Skeletal muscle tissue (tissue), 4 donors: ENCODE measurements around the gene YARS2. TPM values are rescaled to one million over a fixed set of nuclear protein-coding genes. Genes with fewer than 3 reads are reported as not detected.
A peak's percentile ranks its signal among the peaks of the same experiment; 100 is the strongest.

Experiments used
- H3K27ac ChIP-seq: one replicate; pipeline ENCODE4 v1.7.0; 2013; ENCODE audit warnings: mild to moderate bottlenecking, low read depth, low read length, inconsistent platforms
- H3K27me3 ChIP-seq, 3 donors: one replicate each; pipeline ENCODE4 v1.7.0; 2013; ENCODE audit warnings: low read length in 3 of 3; ENCODE audit not compliant: control insufficient read depth in 3 of 3, insufficient read depth in 3 of 3
- H3K36me3 ChIP-seq, 3 donors: one replicate each; pipeline ENCODE4 v1.7.0; 2013; ENCODE audit warnings: low read length in 3 of 3; ENCODE audit not compliant: control insufficient read depth in 3 of 3, insufficient read depth in 3 of 3
- H3K4me1 ChIP-seq, 3 donors: one replicate each; pipeline ENCODE4 v1.7.0; 2013; ENCODE audit warnings: low read length in 3 of 3, mild to moderate bottlenecking in 3 of 3; ENCODE audit not compliant: control insufficient read depth in 3 of 3, insufficient read depth in 3 of 3
- H3K4me3 ChIP-seq, 3 donors: one replicate each; pipeline ENCODE4 v1.7.0; 2013; ENCODE audit warnings: low read length in 3 of 3
- H3K9ac ChIP-seq, 3 donors: one replicate each; pipeline ENCODE4 v1.7.0; 2013; ENCODE audit warnings: low read length in 3 of 3, mild to moderate bottlenecking in 3 of 3, moderate library complexity in 2 of 3, low read depth in 1 of 3
- H3K9me3 ChIP-seq, 3 donors: one replicate each; pipeline ENCODE4 v1.7.0; 2013; ENCODE audit warnings: low read length in 3 of 3; ENCODE audit not compliant: control insufficient read depth in 3 of 3
- total RNA-seq: library from RNA; depleted of rRNA; stranded (reverse); fragments of >200 nt; gene quantifications from one replicate; pipeline ENCODE4 v1.2.3, GENCODE V29; 2014
- donor health status: Osteomylitis.

YARS2 gene
- total RNA-seq: 31.3 TPM

DNA sequence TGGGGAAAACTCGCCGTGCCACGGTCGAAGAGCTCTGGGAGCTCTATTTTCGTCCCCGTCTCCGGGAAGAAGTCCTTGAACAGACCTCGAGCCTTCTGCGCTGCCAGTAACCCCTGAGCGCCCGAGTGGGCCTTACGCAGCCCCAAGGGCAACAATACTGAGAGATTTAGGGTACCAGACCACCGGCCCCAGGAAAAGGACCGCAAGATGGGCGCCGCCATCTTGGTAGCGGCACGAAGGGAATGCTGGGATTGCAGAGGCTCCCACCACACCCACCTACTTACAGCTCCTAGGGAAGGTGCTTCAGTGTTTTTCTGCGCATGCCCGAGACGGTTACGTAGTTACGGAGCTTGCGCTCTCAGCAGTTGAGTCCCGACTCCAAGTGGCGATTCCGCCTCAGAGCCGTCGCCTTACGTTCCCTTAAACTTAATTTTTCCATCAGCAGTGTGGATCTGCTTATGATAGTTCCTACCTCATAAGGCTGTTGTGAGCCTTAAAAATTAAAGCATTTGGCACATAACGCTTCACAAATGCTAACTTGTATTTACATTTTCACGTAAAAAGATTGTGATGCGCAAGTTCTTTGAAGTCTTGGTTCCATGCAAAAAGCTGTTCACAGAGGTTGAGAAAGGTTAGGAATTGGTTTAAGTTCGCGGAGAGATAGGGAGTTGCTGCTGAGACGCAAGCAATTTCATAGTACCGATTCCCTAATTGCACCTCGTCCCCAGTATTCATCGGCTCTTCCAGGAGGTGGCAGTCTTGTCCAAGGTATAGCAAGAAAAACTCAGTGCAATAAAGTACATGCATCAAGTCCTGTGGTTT is at the start of gene YARS2:
Gene YARS2, minus strand, starts transcription at position 244 of the 822 bp plus-strand sequence. Its CDS starts 23 bp downstream, at position 221.
- Histone ChIP-seq H3K4me1 (peaks cover 14 to 19% (median 17%) of the 10 kb centered on the region in 3 donors), H3K9me3 (no peaks in the 10 kb centered on the region), H3K27me3 (peaks cover 0 to 2% (median 0%) of the 10 kb centered on the region in 3 donors), H3K9ac (peak within 1 kb of the TSS; percentile 88 to 95 (median 92)), H3K4me3 (peak within 1 kb of the TSS; percentile 90 to 98 (median 91)), H3K27ac (peak within 1 kb of the TSS; percentile 76), H3K36me3 (peaks cover 13 to 24% (median 15%) of the 10 kb centered on the region in 3 donors)

DNA sequence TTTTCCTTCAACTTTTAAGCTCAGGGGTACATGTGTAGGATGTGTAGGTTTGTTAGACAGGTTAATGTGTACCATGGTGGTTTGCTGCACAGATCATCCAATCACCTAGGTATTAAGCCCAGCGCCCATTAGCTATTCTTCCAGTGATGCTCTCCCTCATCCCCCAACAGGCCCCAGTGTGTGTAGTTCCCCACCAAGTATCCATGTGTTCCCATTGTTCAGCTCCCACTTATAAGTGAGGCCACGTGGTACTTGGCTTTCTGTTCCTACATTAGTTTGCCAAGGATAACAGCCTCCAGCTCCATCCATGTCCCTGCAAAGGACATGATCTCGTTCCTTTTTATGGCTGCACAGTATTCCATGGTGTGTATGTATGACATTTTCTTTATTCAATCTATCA is 48.6 kb upstream of the YARS2 start:
- Histone ChIP-seq H3K9ac (no peak overlapping the region), H3K9me3 (no peaks in the 10 kb centered on the region), H3K4me1 (no peaks in the 10 kb centered on the region), H3K36me3 (no peaks in the 10 kb centered on the region), H3K27ac (no peak overlapping the region), H3K4me3 (no peak overlapping the region), H3K27me3 (no peaks in the 10 kb centered on the region)

DNA sequence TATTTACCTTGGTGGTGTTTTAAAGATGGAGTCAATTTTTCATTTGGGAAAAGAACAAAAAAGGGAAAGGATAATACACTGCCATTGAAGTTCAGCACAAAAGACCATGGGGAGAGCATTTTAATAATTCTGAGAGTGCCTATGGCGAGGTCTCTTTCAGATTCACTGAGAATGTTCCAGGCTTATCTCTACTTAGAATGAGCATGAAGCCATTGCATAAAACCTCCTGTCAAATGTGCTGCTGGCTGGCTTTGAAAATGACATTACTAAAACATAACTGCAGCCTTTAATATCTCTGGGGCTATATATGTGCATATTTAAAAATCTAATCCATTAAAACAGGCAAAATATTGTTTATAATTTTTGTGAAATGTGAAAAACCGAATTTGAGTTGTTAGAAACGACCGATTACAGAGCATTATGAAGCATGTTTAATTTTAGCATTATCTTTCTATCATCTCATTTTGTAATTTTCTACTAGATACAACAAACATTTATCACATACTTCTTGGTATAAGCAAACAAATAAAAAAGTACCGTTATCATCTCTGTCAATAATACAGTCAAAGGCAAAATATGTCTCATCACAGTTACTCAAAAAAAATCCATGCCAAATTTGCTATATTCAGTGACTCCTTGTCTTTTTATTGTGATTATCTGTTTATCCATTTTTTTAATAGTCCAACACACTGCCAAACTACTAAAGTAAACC is 45.7 kb upstream of the YARS2 start:
- H3K9me3 ChIP-seq: no peaks in the 10 kb centered on the region
- H3K27ac ChIP-seq: no peak overlapping the region
- no peak overlapping the region for H3K4me3 ChIP-seq
- H3K27me3 ChIP-seq: no peaks in the 10 kb centered on the region
- H3K9ac ChIP-seq: no peak overlapping the region
- no peaks in the 10 kb centered on the region for H3K36me3 ChIP-seq
- no peaks in the 10 kb centered on the region for H3K4me1 ChIP-seq

DNA sequence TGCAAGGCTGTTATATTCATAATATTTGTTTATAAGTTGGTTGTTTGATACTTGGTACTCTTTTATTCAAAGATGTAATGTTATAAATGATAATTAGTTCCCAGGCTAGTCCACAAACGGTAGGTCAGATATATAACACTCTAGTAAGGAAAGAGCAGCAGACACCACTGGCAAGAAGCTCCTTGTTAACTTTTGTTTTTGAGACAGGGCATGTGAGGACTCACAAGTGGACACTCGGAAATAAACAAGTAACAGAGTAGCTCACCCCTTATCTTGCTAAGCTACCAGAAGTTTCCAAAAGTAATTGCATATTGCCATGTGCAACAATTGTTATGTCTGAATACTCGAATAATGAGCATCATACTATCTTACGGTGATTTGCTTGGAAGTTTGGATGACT is 38.6 kb upstream of the YARS2 start:
- Histone ChIP-seq H3K4me3 (no peak overlapping the region), H3K9me3 (no peaks in the 10 kb centered on the region), H3K27ac (no peak overlapping the region), H3K9ac (no peak overlapping the region), H3K27me3 (no peaks in the 10 kb centered on the region), H3K36me3 (no peaks in the 10 kb centered on the region), H3K4me1 (no peaks in the 10 kb centered on the region)

DNA sequence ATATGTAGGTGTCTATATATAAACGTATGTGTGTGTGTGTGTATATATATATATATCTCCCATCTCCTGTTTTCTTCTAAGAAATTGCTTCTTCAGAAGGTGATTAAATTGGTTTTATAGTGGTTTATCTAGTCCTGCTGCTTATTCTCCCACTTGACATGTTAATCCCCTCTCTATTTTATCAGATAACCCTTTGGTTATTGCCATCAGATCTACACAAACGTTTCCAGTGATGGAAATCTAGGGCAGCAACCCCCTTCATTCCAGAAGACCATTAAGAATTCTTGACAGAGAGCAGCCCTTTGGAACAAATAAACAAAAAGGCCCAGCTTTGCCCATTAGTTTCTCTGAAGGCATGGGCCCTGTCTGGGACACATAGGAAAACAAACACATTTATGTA is 34.2 kb upstream of the YARS2 start:
- Histone ChIP-seq H3K9ac (no peak overlapping the region), H3K36me3 (no peaks in the 10 kb centered on the region), H3K9me3 (no peaks in the 10 kb centered on the region), H3K4me3 (no peak overlapping the region), H3K4me1 (no peaks in the 10 kb centered on the region), H3K27ac (no peak overlapping the region), H3K27me3 (no peaks in the 10 kb centered on the region)

DNA sequence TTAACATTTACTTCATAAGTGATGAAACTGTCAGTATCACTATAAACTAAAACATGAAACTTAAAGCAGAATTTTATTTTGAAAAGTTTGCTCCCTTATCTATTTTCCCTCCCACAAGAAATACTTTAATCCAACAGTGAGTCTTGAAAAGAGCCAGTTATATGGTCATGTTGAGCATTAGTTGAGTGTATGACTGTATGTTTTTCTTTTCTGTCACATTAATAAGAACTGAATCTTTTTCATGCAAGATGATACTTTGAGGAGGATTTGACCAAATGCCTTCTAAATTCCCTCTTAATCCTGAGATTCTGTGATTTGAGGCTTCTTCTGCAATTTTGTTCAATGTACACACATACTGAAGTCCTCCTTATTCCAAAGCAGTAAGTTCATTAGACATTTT is 33.7 kb upstream of the YARS2 start:
- H3K4me1 ChIP-seq: no peaks in the 10 kb centered on the region
- no peaks in the 10 kb centered on the region for H3K9me3 ChIP-seq
- H3K27me3 ChIP-seq: no peaks in the 10 kb centered on the region
- H3K9ac ChIP-seq: no peak overlapping the region
- H3K4me3 ChIP-seq: no peak overlapping the region
- no peak overlapping the region for H3K27ac ChIP-seq
- no peaks in the 10 kb centered on the region for H3K36me3 ChIP-seq

DNA sequence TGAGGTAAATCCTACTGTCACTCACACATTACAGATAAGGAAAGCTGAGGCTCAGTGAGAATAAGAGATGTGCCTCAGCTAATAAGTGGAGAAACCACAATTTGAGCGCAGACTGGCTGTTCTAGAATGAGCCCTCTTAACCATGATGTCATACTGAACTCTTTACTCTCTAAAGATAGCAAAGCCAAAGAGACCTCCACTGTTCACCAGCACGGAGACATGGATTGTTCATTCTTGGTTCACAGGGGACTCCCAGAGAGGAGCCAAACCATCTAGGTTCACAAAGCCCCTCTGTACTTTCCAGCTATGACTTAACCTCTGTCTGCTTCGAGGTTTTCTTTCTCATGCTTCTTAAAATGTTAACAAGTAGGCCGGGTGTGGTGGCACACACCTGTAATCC is 32.7 kb upstream of the YARS2 start:
- H3K36me3 ChIP-seq: no peaks in the 10 kb centered on the region
- H3K27me3 ChIP-seq: no peaks in the 10 kb centered on the region
- H3K9me3 ChIP-seq: no peaks in the 10 kb centered on the region
- H3K4me1 ChIP-seq: no peaks in the 10 kb centered on the region
- no peak overlapping the region for H3K4me3 ChIP-seq
- no peak overlapping the region for H3K9ac ChIP-seq
- H3K27ac ChIP-seq: no peak overlapping the region

DNA sequence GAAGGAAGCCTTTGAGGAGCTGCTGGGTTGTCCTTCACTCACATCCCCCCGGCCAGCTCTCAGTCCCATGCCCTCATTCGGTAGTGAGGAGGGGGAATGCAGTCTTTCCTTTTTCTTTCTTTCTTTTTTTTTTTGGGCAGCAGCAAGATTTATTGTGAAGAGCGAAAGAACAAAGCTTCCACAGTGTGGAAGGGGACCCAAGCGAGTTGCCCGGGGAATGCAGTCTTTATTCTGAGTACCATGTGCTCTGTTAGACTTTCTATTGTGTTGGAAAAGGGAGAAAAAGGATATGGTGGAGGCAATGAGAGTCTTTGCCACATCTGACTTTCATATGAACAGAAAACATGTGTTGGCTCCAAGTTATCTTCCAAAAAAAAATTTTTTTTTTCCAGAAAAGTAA is 29.9 kb upstream of the YARS2 start:
- H3K9me3 ChIP-seq: no peaks in the 10 kb centered on the region
- H3K27ac ChIP-seq: no peak overlapping the region
- no peak overlapping the region for H3K9ac ChIP-seq
- H3K36me3 ChIP-seq: no peaks in the 10 kb centered on the region
- no peak overlapping the region for H3K4me3 ChIP-seq
- peaks cover 0 to 2% (median 0%) of the 10 kb centered on the region in 3 donors for H3K27me3 ChIP-seq
- H3K4me1 ChIP-seq: no peaks in the 10 kb centered on the region

DNA sequence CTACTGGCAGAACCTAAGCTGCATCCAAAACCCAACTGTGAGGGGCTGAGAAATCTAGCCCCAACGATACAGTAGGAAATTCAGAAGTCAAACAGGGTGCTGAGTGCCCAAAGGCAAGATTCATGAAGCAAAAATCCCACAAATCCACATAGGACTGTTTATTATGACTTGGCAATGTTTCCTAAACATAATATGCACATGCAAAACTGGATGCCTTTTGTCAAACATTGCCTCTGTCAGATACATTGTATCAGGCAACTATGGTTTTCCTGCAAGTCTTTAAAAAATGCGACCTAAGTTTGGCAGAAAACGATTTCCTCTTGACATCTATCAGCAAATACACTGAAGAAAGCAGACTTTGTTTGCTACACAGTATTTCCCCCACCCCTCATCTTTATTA is 27.3 kb upstream of the YARS2 start:
- H3K36me3 ChIP-seq: no peaks in the 10 kb centered on the region
- H3K9ac ChIP-seq: no peak overlapping the region
- H3K9me3 ChIP-seq: no peaks in the 10 kb centered on the region
- H3K27ac ChIP-seq: no peak overlapping the region
- H3K4me3 ChIP-seq: no peak overlapping the region
- H3K4me1 ChIP-seq: no peaks in the 10 kb centered on the region
- H3K27me3 ChIP-seq: peaks cover 0 to 7% (median 4%) of the 10 kb centered on the region in 3 donors

DNA sequence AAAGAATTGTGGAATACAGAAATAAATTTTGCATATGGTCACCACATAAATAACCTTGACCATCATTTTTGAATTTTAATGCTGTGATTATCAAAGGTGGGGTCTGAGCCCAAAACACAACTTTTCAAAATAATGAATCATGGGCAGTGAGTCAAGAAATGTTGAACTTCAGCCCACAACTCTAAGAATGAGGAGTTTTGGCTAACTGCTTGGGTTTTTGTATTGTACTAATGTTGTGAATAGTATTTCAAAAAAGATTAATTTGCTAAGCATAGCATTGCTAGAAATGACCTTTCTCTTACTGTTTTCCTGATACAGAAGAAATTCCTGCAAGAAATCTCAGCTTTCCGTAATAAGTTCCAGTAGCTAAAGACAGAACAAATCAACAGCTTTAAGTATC is 24.4 kb upstream of the YARS2 start:
- no peaks in the 10 kb centered on the region for H3K36me3 ChIP-seq
- no peak overlapping the region for H3K9ac ChIP-seq
- no peaks in the 10 kb centered on the region for H3K4me1 ChIP-seq

More for the DNA sequence above, 24.4 kb upstream of the YARS2 start:
- H3K9me3 ChIP-seq: no peaks in the 10 kb centered on the region
- H3K27me3 ChIP-seq: peaks cover 0 to 15% (median 4%) of the 10 kb centered on the region in 3 donors
- no peak overlapping the region for H3K27ac ChIP-seq
- no peak overlapping the region for H3K4me3 ChIP-seq
